BJ (cell line): ENCODE data around the gene ORC3. TPM values are rescaled to one million over a fixed set of nuclear protein-coding genes. Genes with fewer than 3 reads are reported as not detected.
"Not testable (repeated sequence)": the region's sequence is repeated elsewhere in the genome, so short reads cannot be mapped to it uniquely, and the experiment has no call there.

Experiments used
- CTCF ChIA-PET: fragments of 350-600 bp; formaldehyde crosslinking; extraction: SDS; loops from one replicate; lab custom pipeline; 2021; ENCODE audit warnings: antibody characterized with exemption, inconsistent platforms; lab: Yijun Ruan, JAX
- POLR2A ChIA-PET: fragments of 300-600 bp; sonication (Branson Sonifier 250); formaldehyde crosslinking; extraction: SDS; loops from one replicate; lab custom pipeline; 2021; ENCODE audit warnings: antibody characterized with exemption; lab: Charles Lee
- DNase-seq: peaks from one replicate; pipeline ENCODE4 v3.0.0-alpha.2; 2011; ENCODE audit warnings: low read depth
- H3K27me3 ChIP-seq: 2 replicates; pipeline ENCODE4 v1.6.0; 2011; ENCODE audit warnings: low read length; ENCODE audit not compliant: control insufficient read depth, insufficient read depth
- H3K36me3 ChIP-seq: 2 replicates; pipeline ENCODE4 v1.5.1; 2011; ENCODE audit warnings: low read length; ENCODE audit not compliant: control insufficient read depth, insufficient read depth
- H3K4me3 ChIP-seq: 2 replicates; pipeline ENCODE4 v1.5.1; 2011; ENCODE audit warnings: low read depth, mild to moderate bottlenecking, control low read depth, low read length
- polyA plus RNA-seq: library from polyadenylated mRNA; depleted of rRNA; stranded (reverse); fragments of >200 nt; gene quantifications from 2 replicates; pipeline ENCODE4 v1.2.3, GENCODE V29; 2011
- TF ChIP-seq, protein P1 (sequence below): IDR thresholded peaks from 2 replicates; pipeline ENCODE4 v1.5.1; 2011; ENCODE audit warnings: low read depth, mild to moderate bottlenecking, control low read depth, inconsistent platforms, low read length, moderate library complexity; ENCODE audit not compliant: insufficient read depth

The ORC3 gene
- polyA plus RNA-seq, 1 experiment, result 17.3 TPM

DNA sequence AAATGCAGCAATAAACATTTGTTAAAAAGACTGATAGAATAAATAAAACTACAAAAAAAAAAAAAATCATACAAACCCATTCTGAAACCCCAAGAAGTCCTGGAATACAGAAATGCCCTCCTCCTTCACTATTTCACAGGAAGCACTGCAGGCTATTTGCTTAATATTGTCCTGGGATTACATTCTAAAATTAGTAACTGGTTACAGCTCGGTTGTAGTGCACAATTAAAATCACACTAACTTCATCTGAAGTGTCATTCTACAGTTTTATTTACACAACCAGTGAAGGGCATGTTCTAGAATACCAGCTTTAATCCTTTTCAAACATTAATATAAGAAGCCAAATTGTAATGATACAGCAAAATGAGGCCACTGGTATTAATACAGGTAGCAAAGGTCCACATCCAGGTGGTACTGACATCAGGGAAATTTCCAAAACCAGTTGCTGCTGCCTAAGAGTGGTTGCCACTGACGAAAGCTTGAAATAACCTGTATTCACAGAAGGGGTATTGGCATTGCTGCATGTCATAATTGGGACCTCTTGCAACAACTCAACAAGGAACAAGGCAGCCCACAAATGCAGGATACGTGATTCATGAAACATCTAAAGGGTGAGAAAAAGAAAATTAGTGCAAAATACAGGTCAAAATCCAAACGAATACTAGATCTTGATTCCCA, 85.2 kb downstream of the ORC3 start:
- no peaks in the 10 kb centered on the region for H3K27me3 ChIP-seq
- TF ChIP-seq, protein P1, sequence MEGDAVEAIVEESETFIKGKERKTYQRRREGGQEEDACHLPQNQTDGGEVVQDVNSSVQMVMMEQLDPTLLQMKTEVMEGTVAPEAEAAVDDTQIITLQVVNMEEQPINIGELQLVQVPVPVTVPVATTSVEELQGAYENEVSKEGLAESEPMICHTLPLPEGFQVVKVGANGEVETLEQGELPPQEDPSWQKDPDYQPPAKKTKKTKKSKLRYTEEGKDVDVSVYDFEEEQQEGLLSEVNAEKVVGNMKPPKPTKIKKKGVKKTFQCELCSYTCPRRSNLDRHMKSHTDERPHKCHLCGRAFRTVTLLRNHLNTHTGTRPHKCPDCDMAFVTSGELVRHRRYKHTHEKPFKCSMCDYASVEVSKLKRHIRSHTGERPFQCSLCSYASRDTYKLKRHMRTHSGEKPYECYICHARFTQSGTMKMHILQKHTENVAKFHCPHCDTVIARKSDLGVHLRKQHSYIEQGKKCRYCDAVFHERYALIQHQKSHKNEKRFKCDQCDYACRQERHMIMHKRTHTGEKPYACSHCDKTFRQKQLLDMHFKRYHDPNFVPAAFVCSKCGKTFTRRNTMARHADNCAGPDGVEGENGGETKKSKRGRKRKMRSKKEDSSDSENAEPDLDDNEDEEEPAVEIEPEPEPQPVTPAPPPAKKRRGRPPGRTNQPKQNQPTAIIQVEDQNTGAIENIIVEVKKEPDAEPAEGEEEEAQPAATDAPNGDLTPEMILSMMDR, result no peak
- H3K36me3 ChIP-seq, result peaks cover 6% of the 10 kb centered on the region; the same call in 1 of the 2 replicates
- CTCF ChIA-PET, result no interaction called here
- no peak for DNase-seq
- H3K4me3 ChIP-seq, result no peak overlapping the region
- POLR2A ChIA-PET, result no interaction called here

DNA sequence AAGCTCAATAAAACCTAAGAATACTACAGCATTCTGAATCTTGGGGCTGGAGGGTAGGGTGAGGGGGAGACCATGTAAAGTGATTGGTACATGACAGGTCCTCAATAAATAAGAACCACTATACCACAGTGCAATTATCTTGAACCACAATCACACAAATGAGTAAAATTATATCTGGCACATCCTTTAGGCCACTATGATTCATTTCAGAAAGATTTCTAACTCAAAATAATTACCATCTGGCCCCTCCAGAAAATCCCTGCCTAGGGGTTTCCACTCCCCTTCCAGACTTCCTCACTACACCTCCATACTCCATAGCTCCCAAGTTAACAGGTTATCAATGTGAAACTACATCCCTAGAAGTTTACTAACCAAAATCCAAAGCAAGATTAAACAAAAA, 92.4 kb downstream of the ORC3 start:
- no peak for DNase-seq
- TF ChIP-seq, protein P1, result no peak
- H3K27me3 ChIP-seq, result no peaks in the 10 kb centered on the region
- no peak overlapping the region for H3K4me3 ChIP-seq
- ChIA-PET POLR2A (interaction anchor here (1.0 kb wide), 1 partner anchor 20 kb away, joined by 4 read pairs; the partner anchor contains the start of gene AKIRIN2), CTCF (interaction anchor here (1.2 kb wide), 1 partner anchor 54 kb away, joined by 3 read pairs; no protein-coding TSS in a partner anchor)
- H3K36me3 ChIP-seq, result no peaks in the 10 kb centered on the region; the same call in 1 of the 2 replicates

DNA sequence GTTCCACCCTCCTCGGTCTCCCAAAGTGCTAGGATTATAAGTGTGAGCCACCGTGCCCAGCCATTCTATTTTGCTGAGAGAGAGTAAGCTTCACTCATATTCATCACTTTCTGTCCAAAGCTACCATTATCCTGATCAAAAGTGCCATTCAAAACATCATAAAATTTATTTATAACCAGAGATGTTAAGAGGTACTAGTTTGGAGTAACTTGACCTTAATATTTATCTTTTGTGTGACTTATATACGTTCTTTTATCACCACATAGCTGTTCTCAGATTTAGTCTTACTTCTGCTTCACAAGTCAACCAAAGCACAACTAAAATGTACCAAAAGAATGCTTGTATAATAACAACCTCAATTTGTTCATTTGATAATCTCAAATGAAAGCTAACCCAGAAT, 94.0 kb downstream of the ORC3 start:
- ChIA-PET POLR2A (no interaction called here), CTCF (interaction anchor here (1.1 kb wide), 1 partner anchor 21 kb away, joined by 3 read pairs; no protein-coding TSS in a partner anchor)
- no peaks in the 10 kb centered on the region for H3K27me3 ChIP-seq
- no peak overlapping the region for H3K4me3 ChIP-seq
- no peak for DNase-seq
- TF ChIP-seq, protein P1, result no peak
- no peaks in the 10 kb centered on the region; the same call in 1 of the 2 replicates for H3K36me3 ChIP-seq

DNA sequence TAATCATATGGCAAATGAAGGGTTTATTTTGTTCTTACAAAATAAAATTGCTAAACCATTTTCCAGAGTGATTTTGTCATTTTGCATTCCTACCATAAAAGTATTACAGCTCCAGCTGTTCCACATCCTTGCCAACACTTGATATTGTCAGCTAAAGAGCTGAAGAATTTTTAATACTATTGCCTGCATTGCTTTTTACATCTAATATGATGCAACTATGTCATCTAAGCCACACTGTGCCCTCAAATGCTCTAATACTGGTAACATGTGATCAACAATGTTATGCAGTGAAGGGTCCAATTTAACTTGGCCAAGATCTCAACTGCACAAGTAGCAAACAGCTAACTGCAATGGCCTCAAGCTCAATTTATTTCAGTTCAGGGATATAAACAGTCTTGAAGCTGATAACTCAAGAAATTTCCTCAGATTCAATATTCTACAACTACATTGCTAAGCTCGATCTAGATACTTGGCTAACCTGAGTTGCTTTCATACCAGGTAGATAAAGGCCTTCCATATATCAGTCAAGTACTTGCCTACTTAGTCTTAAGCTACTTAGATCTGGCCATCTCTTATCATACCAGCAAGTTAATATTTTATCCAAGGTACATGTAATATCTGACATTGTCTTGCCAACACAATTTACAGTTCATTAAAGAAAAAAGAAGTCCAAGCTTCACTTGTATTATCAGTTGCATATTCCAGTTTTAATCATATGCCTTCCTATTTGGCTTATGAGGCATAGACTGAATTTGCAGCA, 95.1 kb downstream of the ORC3 start:
- DNase-seq, result no peak
- CTCF ChIA-PET, result interaction anchor here (0.6 to 1.0 kb wide), 2 partner anchors 15 to 304 kb away, joined by 3 read pairs; no protein-coding TSS in a partner anchor
- POLR2A ChIA-PET, result no interaction called here

DNA sequence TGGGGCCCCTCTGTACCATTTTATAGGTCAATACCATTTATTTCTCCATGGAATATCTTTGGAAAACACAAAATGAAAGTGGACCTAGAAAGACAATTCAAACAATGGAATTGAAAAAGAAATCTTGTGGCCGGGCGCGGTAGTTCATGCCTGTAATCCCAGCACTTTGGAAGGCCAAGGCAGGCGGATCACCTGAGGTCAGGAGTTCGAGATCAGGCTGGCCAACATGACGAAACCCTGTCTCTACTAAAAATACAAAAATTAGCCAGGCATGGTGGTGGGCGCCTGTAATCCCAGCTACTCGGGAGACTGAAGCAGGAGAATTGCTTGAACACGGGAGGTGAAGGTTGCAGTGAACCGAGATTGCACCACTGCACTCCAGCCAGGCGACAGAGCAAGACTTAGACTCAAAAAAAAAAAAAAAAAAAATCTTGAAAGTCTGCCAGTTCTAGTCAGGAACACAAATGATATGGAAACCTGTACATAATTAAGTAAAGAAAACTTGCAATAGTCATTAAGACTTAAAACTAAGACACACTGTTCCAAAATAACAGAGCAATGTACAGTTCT, 96.8 kb downstream of the ORC3 start:
- H3K36me3 ChIP-seq, H3K4me3 ChIP-seq, H3K27me3 ChIP-seq, CTCF ChIA-PET, DNase-seq: not testable (repeated sequence)
- POLR2A ChIA-PET, result interaction anchor here (0.7 kb wide), 1 partner anchor 103 kb away, joined by 4 read pairs; no protein-coding TSS in a partner anchor

More for the DNA sequence above, 95.1 kb downstream of the ORC3 start:
- Histone ChIP-seq H3K27me3 (no peaks in the 10 kb centered on the region), H3K4me3 (no peak overlapping the region), H3K36me3 (no peaks in the 10 kb centered on the region; the same call in 1 of the 2 replicates)
- TF ChIP-seq, protein P1, result no peak
